ENCODE data around the gene NHP2. TPM values are rescaled to one million over a fixed set of nuclear protein-coding genes. Genes with fewer than 3 reads are reported as not detected.

The NHP2 gene
- total and polyA plus RNA-seq, 9 of the 15 experiments (the other 6 are each of a cell fraction or from before 2014, with no cell fraction given): 52.8 to 622 (median 144) TPM

- no peak for TF ChIP-seq ID3 (CRISPR knock-in tag; IDR thresholded peaks at IDR 0.05)
- no peak for TF ChIP-seq ID3 (tag; IDR thresholded peaks at IDR 0.05)
- no peak for TF ChIP-seq ZNF707 (CRISPR knock-in tag; conservative IDR thresholded peaks at IDR 0.05)
- 0 out of 2 replicates have a peak, but pooled peaks have one; percentile 22 for TF ChIP-seq MXI1 (IDR thresholded peaks at IDR 0.05; ENCODE audit: low read depth, low read length)
- TF ChIP-seq MEF2D (tag; conservative IDR thresholded peaks at IDR 0.05; ENCODE audit: low read depth): no peak
- peak; percentile 69 for TF ChIP-seq ZNF592 (IDR thresholded peaks at IDR 0.05)
- TF ChIP-seq CXXC5 (CRISPR knock-in tag; IDR thresholded peaks at IDR 0.05): peak; percentile 76
- TF ChIP-seq TFAP4 (CRISPR knock-in tag; IDR thresholded peaks at IDR 0.05; ENCODE audit: borderline replicate concordance): peak; percentile 97
- TF ChIP-seq GTF2E2 (tag; IDR thresholded peaks at IDR 0.05): no peak
- no peak for TF ChIP-seq CREB3 (tag; conservative IDR thresholded peaks at IDR 0.05; ENCODE audit: low read depth)
- TF ChIP-seq TOE1 (IDR thresholded peaks at IDR 0.05; ENCODE audit: borderline replicate concordance): no peak
- no peak for TF ChIP-seq TOE1 (CRISPR knock-in tag; IDR thresholded peaks at IDR 0.05; ENCODE audit: borderline replicate concordance, low read depth)
These were observed 32.9 kb downstream of the NHP2 start (continued) for GRCh38 chr5:178120607-178121357.

All from K562 (cell line).